Brain microvascular endothelial cell (primary cell): ENCODE results near the gene ESPL1.

Source experiments
- DNase-seq: peaks from one replicate; pipeline ENCODE4 v3.0.0-alpha.2; 2020
- H3K27ac ChIP-seq: fragments of 250-450 bp; sonication (Bioruptor Pico); 2 replicates; pipeline ENCODE4 v1.5.1; 2020; ENCODE audit warnings: mild to moderate bottlenecking, moderate library complexity
- H3K27me3 ChIP-seq: fragments of 250-450 bp; sonication (Bioruptor Pico); replicated peaks from 2 replicates; pipeline ENCODE4 v1.5.1; 2020; ENCODE audit warnings: mild to moderate bottlenecking
- H3K36me3 ChIP-seq: fragments of 250-450 bp; sonication (Bioruptor Pico); replicated peaks from 2 replicates; pipeline ENCODE4 v1.5.1; 2020; ENCODE audit warnings: mild to moderate bottlenecking
- H3K4me3 ChIP-seq: 2 replicates; pipeline ENCODE4 v1.5.1; 2011; ENCODE audit warnings: low read depth, mild to moderate bottlenecking, control low read depth, low read length, moderate library complexity
- in situ Hi-C: cut with HindIII; loops from 2 replicates; pipeline ENCODE4 v1.10.0; 2017; ENCODE audit warnings: low sequenced_read_pairs, low pct_ligation_motif_present
- TF ChIP-seq, protein P1 (sequence below): IDR thresholded peaks from 2 replicates; pipeline ENCODE4 v1.5.1; 2011; ENCODE audit warnings: low read depth, mild to moderate bottlenecking, moderate library complexity, low read length, control low read depth, inconsistent platforms; ENCODE audit errors: missing control alignments

The ESPL1 gene

DNA sequence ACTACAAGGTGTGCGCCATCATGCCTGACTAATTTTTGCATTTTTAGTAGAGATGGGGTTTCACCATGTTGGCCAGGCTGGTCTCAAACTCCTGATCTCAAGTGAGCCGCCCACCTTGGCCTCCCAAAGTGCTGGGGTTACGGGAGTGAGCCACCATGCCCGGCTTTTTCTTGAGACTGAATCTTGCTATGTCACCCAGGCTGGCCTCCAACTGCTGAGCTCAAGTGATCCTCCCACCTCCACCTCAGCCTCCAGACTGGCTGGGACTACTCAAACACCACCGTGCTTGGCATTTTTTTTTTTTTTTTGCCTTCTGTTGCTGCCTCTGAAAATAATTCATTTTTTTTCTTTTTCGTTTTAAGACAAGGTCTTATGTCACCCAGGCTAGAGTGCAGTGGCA, 8.2 kb upstream of the ESPL1 start:
- Histone ChIP-seq H3K27me3 (no peaks in the 10 kb centered on the region), H3K36me3 (peaks cover 2% of the 10 kb centered on the region), H3K4me3 (no peak overlapping the region), H3K27ac (no peak overlapping the region)
- no peak for DNase-seq
- TF ChIP-seq, protein P1, sequence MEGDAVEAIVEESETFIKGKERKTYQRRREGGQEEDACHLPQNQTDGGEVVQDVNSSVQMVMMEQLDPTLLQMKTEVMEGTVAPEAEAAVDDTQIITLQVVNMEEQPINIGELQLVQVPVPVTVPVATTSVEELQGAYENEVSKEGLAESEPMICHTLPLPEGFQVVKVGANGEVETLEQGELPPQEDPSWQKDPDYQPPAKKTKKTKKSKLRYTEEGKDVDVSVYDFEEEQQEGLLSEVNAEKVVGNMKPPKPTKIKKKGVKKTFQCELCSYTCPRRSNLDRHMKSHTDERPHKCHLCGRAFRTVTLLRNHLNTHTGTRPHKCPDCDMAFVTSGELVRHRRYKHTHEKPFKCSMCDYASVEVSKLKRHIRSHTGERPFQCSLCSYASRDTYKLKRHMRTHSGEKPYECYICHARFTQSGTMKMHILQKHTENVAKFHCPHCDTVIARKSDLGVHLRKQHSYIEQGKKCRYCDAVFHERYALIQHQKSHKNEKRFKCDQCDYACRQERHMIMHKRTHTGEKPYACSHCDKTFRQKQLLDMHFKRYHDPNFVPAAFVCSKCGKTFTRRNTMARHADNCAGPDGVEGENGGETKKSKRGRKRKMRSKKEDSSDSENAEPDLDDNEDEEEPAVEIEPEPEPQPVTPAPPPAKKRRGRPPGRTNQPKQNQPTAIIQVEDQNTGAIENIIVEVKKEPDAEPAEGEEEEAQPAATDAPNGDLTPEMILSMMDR = no peak
- in situ Hi-C loops = no loop called here

DNA sequence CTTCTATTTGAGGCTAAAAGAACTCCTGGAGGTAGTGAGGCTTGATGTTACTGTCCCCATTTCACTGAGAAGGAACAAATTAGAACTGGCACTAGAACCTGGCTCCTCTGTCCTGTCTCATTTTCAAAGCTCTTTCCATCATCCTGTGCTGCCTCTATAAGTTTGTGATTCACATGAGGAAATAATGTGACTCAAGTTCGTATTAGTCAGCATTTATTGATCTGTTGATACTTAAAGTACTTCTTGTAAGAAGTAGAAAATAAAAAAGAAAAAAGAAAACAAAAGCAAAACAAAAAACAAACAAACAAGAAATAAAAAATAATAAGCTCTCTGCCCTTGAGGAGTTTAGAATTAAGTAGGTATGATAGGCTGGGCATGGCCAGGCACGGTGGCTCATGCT, 2.3 kb upstream of the ESPL1 start:
- no peak for DNase-seq
- H3K27me3 ChIP-seq = no peaks in the 10 kb centered on the region
- H3K4me3 ChIP-seq = no peak overlapping the region
- no peaks in the 10 kb centered on the region for H3K36me3 ChIP-seq
- in situ Hi-C loops = no loop called here
- H3K27ac ChIP-seq = no peak overlapping the region
- TF ChIP-seq, protein P1 = no peak

DNA sequence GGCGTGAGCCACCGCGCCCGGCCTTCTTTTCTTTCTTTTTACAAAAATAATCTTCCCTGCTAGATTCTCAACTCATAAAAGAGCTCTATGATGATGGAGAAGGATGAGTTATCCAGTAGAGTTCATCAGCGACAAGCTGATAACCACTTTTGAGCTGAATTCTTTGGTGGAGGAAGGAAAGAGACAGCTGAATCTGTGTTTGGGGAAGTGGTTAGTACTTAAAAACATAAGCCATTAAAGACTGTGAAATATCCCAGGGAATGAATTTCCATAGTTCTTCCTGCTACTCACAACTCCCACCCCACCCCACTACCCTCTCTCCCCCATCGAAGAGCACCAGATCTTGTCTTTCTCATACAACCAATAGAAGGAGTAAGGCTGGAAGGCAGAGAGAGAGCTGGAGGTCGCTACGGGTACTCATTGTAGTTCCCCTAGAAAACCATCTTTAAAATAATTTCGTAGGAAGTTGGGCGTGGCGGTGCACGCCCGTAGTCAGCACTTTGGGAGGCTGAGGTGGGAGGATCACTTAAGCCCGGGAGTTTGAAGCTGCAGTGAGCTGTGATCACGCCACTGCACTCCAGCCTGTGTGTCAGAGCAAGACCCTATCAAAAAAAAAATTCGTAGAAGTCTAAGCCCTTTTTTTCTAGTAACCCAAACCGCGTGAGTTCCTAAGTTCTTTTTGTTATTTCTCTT, 647 bp upstream of the ESPL1 start:
- Histone ChIP-seq H3K36me3 (no peaks in the 10 kb centered on the region), H3K4me3 (peak overlapping the region; percentile 95), H3K27ac (no peak overlapping the region), H3K27me3 (no peaks in the 10 kb centered on the region)
- TF ChIP-seq, protein P1 = no peak
- DNase-seq = no peak
- in situ Hi-C loops = no loop called here

DNA sequence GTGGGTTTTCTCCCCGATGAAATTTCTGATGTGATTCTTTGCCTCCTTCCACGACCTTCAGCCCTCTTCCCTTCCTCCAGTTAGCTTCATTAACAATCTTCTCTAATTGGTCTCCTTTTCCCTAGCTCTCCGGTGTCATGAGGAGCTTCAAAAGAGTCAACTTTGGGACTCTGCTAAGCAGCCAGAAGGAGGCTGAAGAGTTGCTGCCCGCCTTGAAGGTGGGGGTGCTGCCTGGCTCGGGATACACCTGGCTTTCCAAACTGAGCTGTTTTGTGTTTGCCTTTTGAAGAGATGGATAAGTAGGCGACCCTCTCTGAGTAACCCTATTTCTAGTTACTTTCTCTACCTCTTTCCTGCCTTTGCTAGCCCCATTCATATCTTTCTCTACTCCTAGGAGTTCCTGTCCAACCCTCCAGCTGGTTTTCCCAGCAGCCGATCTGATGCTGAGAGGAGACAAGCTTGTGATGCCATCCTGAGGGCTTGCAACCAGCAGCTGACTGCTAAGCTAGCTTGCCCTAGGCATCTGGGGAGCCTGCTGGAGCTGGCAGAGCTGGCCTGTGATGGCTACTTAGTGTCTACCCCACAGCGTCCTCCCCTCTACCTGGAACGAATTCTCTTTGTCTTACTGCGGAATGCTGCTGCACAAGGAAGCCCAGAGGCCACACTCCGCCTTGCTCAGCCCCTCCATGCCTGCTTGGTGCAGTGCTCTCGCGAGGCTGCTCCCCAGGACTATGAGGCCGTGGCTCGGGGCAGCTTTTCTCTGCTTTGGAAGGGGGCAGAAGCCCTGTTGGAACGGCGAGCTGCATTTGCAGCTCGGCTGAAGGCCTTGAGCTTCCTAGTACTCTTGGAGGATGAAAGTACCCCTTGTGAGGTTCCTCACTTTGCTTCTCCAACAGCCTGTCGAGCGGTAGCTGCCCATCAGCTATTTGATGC, 797 bp downstream of the ESPL1 start:
- Histone ChIP-seq H3K27me3 (no peaks in the 10 kb centered on the region), H3K4me3 (peak overlapping the region; percentile 95), H3K27ac (peak overlapping the region; percentile 45), H3K36me3 (no peaks in the 10 kb centered on the region)
- TF ChIP-seq, protein P1 = no peak
- in situ Hi-C loops = no loop called here
- no peak for DNase-seq

DNA sequence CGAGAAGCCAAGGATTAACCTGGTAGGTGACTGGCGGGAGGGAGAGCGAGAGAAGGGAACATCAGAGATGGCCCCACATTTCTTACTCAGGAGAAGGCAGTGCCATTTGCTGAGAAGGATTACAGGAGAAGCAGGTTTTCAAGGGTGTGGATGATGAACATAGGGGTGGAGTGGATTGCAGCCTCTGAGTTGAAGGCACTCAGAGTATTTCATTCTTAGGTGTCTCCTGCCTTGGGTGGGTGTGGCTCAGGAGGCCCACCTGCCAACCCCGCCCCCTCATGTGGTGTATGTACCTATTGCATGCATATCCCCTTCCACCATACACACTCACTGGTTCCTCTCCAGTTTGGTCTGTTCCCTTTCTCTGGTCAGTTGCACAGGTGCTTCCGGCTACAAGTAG, 6.3 kb downstream of the ESPL1 start:
- TF ChIP-seq, protein P1 = no peak
- in situ Hi-C loops = no loop called here
- Histone ChIP-seq H3K27me3 (no peaks in the 10 kb centered on the region), H3K4me3 (no peak overlapping the region), H3K36me3 (no peaks in the 10 kb centered on the region), H3K27ac (no peak overlapping the region)
- DNase-seq = no peak
